COLO829 (cell line): Measurements from ENCODE around the gene SLC13A3.

ENCODE experiments used
- DNase-seq: peaks from one replicate; pipeline ENCODE4 v3.0.0; 2012; ENCODE audit warnings: low spot score

Gene SLC13A3

GRCh38 chr20:46635514-46636136, 15.6 kb downstream of the SLC13A3 start:
- DNase-seq: no peak

DNA sequence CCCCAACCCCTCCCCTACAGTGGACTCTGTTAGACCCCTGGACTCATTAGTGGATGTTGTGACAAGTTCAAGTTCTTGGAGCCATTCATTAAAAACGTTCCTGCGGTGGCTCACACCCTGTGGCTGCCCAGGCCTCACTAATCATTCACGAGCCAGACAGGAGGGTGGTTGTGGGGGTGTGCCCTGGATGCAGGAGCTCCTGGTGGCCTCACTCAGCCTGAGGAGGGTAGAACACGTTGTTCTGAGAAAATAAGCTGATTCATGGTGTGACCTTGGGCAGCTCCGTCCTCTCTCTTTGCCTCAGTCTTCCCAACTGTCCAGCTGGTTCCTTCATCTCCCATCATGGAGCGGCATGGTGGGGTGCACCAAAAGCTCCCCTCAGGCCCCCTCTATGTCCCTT, 16.7 kb downstream of the SLC13A3 start:
- no peak for DNase-seq

DNA sequence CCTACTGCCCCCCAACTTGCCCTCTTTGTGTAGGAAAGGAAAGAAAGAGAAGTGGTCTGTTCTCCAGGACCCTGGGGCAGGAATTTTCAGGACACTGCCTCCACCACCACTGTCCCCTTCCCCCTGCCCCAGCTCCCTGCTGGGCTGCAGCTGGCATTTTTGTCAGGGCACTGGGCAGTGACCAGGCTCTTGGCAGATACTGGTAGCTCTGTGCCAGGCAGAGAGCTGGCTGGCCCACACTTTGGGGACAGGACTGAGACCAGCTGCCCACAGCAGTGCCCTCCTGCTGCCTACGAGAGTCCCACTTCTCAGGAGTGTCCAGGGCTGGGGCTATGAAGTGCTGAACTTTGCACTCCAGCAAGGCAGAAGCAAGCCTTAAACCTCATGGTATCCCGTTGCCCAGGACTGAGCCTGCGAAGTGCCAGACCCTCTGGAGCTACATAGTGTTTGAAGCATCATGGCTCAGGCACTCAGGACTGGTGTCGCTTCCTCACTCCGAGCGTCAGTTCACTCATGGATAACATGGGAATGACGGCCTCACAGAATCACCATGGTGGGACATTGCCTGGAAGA, 19.3 kb downstream of the SLC13A3 start:
- no peak for DNase-seq

GRCh38 chr20:46631212-46631869, 19.9 kb downstream of the SLC13A3 start:
- peak; percentile 64 for DNase-seq

DNA sequence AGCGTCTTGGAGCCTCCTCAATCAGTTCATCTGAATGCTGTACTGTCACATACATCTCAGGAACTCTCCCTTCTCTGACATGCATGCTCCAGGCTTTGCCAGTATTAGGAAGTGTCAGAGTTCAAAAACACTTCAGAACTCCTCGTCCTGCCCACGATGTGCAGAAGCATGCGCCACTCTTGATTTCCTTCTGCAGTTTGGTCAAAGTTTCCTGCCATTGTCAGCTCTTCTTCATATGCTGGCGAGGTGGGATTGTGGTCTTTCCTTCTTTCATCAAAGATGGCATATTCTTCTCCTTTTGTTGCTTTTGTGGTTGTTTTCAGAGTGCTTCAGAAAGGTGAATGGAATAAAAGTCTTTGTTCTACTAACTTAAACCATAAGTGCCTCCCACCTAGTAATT, 21.0 kb downstream of the SLC13A3 start:
- no peak for DNase-seq

GRCh38 chr20:46629341-46629740, 21.9 kb downstream of the SLC13A3 start:
- no peak for DNase-seq

GRCh38 chr20:46627234-46627633, 24.0 kb downstream of the SLC13A3 start:
- DNase-seq: no peak

- no peak for DNase-seq
Measured at GRCh38 chr20:46626758-46627157, 24.5 kb downstream of the SLC13A3 start.

GRCh38 chr20:46625875-46626373, 25.3 kb downstream of the SLC13A3 start:
- DNase-seq: no peak

DNA sequence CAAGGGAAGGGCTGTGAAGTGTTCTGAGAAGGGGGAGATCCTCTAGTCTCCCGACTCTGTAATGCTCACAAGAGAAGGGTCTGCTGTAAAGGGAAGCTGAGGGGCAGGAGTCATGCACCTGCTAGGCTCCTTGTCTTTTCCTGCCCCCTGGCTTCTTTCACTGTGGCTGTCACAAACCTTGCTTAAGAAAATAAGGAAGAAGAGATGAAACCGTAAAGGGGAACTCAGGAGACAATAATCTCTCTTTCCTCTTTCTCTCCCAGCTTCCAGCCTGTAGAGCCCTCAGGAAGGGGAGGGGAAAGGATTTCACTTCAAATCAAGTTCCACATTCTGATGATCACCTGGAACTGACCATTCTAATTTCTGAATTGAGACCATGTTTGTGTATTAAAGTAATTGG, 26.3 kb downstream of the SLC13A3 start:
- no peak for DNase-seq

GRCh38 chr20:46622165-46622564, 29.1 kb downstream of the SLC13A3 start:
- no peak for DNase-seq

DNA sequence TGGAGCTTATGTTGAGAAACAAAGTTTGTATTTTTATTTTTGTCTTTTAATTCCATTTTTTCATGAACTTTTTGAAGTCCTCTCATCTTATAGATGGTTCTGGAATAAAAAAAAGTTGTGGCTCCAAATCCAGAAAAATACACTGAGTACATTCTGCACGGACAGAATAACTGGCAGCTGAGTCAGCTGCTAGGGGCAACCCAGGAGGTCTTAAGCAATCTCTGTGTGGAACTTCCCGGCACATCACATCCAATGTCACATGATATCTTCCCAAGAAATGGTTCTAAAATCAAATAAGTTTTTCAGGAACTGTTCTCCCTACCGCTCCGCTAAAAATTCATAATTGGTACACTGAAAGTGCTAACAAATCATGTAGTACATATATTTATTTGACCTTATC, 29.8 kb downstream of the SLC13A3 start:
- DNase-seq: peak; percentile 81

DNA sequence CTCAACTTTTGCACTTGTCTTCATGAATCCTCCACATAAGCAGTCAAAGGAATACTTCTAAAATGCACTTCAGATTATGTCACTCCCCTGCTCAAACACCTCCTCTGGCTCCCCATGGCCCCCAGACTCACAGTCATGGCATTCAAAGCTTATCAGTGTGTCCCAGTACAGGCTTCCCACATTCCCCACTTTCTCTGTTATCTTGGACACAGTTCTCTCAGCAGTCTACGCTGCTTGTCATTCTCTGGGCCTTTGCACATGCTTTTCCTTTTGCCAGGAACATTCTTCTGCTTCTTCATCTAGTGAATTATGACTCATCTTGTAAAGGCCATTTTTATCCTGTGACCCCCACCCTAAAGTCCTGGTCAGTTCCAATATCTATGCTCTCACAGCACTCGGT, 31.8 kb downstream of the SLC13A3 start:
- DNase-seq: no peak

DNA sequence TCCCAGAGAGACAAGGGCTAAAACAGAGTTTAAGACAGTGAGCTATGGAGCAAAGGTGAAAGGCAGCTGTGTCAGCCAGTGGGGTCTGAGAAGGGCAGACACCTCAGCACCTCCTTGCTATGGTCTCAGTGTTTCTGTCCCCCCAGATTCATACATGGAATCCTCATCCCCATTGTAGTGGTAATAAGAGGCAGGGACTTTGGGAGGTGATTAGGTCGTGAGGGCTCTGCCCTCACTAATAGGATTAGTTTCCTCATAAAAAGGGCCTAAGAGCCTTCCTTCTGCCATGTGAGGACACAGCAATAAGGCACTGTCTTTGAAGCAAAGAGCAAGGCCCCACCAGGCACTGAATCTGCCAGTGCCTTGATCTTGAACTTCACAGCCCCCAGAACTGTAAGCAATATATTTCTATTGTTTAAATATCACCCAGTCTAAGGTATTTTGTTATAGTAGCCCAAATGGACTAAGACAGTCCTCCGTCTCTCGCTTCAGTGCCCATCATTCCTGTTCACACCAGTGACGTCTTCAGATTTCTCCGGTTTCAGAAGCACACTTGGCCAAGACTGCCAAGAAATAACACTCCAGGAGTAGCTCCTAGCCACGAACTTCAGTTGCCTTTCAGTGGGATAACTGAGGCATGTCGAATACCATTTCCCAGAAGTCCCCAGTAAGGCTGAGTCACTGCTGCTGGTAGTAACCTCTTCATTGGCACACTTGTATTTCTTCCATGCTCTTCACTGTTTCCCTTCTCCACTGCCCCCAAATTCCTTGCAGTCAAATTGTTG, 32.8 kb downstream of the SLC13A3 start:
- DNase-seq: no peak

DNA sequence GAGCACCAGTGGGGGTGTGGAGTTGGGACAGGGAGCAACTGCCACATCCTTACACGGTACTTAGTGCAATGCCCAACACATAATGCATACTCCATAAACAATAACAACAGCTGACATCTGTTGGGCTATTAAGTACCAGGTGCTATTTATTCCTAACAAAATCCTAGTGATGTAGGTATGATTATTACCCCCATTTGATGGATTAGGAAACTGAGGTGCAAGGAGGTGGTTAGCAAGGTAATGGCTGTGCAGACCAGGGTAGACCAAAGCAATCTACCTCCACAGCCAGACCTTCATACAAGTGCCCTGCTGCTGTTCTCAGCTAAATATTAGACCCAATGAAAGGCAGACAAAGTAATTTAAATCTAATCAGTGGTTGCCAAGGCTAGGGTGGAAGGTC, 36.8 kb downstream of the SLC13A3 start:
- DNase-seq: no peak

DNA sequence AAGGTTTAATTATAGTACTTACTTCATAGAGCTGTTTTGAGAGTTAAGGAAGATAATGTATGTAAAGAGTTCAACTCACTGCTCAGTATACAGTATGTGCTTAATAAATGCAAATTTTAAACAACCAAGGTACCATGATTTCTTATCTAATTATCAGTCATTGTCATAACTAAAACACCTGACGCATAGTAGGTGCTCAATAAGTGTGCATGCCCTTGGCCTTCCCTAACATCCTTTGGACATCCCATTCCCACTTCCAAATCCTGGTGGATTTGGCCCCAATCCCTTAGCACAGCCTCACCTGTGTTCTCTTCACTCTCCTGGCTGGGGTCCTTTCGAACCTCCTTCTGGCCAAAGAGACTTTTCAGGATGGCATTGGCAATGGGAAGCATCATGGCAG, 41.1 kb downstream of the SLC13A3 start:
- DNase-seq: no peak

GRCh38 chr20:46609043-46609442, 42.2 kb downstream of the SLC13A3 start:
- no peak for DNase-seq

DNA sequence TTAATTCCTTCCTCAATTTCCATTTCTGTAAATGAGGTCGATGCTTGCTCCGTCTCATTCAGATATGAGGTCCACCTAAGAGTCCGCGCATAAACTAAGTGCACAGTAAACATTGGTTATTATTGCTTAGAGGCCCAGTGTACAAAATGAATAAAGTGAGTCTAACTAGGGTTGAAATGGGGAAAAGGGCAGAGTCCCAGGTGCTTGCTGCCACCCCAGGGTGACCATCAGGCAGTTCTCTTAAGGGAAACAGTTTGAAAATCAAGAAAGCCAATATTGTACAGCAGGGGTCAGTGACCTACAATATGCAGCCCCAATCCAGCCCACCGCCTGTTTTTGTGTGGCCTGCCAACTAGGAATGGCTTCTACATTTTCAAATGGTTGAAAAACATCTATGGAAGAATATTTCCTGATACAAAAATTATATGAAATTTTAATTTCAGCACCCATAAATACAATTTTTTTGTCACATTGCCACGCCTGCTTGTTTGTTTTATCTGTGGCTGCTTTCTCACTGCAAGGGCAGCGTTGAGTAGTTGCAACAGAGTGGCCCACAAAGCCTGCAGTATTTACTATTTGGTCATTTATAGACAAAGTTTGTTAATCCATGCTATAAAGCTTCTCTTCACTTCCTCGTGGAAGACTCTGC, 43.3 kb downstream of the SLC13A3 start:
- no peak for DNase-seq

DNA sequence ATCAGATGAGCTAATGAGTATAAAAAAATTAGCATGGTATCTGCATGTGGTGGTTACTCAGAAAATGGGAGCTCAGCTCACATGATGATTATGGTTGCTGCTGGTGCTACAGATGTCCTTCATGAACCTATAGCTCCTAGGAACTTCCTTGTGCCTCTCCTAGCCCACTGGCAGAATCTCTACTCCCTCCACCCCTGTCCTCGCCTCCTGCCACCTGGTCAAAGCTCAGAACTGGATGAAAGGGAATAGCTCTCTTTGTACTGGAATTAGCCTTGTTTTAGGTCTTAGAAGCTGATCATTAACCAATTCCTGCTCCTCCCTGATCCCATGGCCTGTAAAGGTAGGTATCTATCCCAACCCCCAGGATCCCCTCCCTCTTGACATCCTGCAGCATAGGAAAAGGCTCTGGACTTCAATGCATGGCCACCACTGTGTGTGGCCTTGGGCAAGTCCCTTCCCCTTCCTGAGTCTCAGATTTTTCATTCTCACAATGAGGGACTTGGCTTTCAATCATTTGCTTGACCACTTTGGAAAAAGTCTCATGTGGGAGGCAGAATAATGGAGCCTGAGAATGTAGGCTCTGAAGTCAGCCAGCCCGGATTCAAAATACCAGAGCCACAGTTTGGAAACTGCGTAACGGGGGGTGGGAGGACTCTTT, 43.9 kb downstream of the SLC13A3 start:
- no peak for DNase-seq

GRCh38 chr20:46606817-46607190, 44.5 kb downstream of the SLC13A3 start:
- no peak for DNase-seq

DNA sequence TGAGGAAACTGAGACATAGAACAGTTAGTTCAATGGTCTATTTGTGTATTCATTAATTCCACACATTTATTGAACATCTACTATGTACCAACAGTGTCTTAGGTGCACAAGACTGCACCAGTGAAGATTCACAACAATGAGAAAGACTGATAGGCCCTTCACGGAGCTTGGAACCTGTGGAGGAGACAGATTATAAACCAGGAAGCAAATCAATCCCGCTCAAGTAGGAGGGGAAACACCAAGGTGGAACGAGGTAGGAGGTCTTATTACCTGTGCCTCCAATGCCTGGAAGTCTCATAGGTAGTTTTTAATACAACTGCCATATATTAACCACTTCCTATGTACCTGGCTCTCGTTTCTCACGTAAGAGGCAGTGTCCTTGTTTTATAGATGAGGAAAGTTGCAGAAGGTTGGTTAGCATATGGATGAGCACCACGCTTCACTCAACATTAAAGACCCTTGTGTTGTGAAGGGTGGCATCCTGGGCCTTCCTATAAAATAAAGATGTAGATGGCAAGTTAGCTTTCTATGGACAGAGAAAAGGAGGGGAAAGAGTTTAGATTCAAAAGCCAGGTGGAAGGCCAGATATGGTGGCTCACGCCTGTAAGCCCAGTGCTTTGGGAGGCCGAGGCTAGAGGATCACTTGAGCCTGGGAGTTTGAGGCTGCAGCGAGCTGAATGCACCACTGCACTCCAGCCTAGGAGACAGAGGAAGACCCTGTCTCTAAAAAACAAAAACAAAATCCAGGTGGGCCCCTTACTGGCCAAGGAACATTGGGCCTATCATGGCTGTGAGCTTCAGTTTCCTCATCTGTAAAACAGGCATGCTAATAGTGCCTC, 45.1 kb downstream of the SLC13A3 start:
- no peak for DNase-seq
